ENCODE data around the gene FTO.

DNA sequence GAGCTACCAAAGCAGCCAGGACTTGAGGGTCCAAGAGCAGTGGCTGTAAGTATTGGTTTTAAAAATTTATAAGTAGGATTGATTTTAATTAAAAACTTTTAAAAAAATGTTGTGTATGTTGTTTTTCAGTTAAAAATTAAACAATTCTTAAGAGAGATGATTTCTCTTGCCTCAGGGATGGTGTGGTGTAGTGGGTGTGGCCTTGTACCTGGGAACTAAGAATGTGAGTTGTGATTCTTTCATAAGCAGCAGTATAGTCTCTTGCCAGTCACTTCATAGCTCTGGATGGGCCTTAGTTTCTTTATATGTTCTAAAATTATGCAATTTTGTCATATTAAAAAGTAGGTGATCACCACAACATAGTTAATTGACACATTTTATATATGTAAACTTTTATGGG, 99.5 kb downstream of the FTO start:
- no peak for TF ChIP-seq POLR2AphosphoS5 (IDR thresholded peaks at IDR 0.05; ENCODE audit: low read depth, low read length)
- TF ChIP-seq, protein P1, sequence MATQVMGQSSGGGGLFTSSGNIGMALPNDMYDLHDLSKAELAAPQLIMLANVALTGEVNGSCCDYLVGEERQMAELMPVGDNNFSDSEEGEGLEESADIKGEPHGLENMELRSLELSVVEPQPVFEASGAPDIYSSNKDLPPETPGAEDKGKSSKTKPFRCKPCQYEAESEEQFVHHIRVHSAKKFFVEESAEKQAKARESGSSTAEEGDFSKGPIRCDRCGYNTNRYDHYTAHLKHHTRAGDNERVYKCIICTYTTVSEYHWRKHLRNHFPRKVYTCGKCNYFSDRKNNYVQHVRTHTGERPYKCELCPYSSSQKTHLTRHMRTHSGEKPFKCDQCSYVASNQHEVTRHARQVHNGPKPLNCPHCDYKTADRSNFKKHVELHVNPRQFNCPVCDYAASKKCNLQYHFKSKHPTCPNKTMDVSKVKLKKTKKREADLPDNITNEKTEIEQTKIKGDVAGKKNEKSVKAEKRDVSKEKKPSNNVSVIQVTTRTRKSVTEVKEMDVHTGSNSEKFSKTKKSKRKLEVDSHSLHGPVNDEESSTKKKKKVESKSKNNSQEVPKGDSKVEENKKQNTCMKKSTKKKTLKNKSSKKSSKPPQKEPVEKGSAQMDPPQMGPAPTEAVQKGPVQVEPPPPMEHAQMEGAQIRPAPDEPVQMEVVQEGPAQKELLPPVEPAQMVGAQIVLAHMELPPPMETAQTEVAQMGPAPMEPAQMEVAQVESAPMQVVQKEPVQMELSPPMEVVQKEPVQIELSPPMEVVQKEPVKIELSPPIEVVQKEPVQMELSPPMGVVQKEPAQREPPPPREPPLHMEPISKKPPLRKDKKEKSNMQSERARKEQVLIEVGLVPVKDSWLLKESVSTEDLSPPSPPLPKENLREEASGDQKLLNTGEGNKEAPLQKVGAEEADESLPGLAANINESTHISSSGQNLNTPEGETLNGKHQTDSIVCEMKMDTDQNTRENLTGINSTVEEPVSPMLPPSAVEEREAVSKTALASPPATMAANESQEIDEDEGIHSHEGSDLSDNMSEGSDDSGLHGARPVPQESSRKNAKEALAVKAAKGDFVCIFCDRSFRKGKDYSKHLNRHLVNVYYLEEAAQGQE (IDR thresholded peaks at IDR 0.05; ENCODE audit: insufficient read depth in 1 of 2, low read depth in 2 of 2, low read length in 2 of 2) = no peak
- TF ChIP-seq SIN3A (IDR thresholded peaks at IDR 0.05; ENCODE audit: borderline replicate concordance, insufficient read depth, low read length) = no peak
- TF ChIP-seq TAF1 (IDR thresholded peaks at IDR 0.05; ENCODE audit: borderline replicate concordance, insufficient read depth, low read length) = no peak
- TF ChIP-seq FOXP2 (optimal IDR thresholded peaks at IDR 0.05; ENCODE audit: borderline replicate concordance, extremely low read depth, extremely low read length, insufficient read depth) = no peak

Data from PFSK-1 (cell line).